ENCODE data around the gene TRIAP1.

Gene TRIAP1

GRCh38 chr12:120425797-120426196, 20.4 kb downstream of the TRIAP1 start:
- H3K36me3 ChIP-seq = no peaks in the 10 kb centered on the region
- no peaks in the 10 kb centered on the region for H3K4me1 ChIP-seq
- H3K4me3 ChIP-seq (ENCODE audit: low read depth, low read length) = no peak overlapping the region
- no peak for TF ChIP-seq CTCF (IDR thresholded peaks at IDR 0.05; ENCODE audit: low read depth, low read length)
- H3K9me3 ChIP-seq = no peaks in the 10 kb centered on the region
- DNase-seq = no peak
- no peaks in the 10 kb centered on the region; the same call in 1 of the 2 replicates for H3K27me3 ChIP-seq

GRCh38 chr12:120422892-120423456, 23.2 kb downstream of the TRIAP1 start:
- no peak for TF ChIP-seq CTCF (IDR thresholded peaks at IDR 0.05; ENCODE audit: low read depth, low read length)
- H3K36me3 ChIP-seq = no peaks in the 10 kb centered on the region

GRCh38 chr12:120421701-120422100, 24.5 kb downstream of the TRIAP1 start:
- H3K36me3 ChIP-seq = no peaks in the 10 kb centered on the region
- H3K4me3 ChIP-seq (ENCODE audit: low read depth, low read length) = no peak overlapping the region
- no peaks in the 10 kb centered on the region for H3K4me1 ChIP-seq
- TF ChIP-seq CTCF (IDR thresholded peaks at IDR 0.05; ENCODE audit: low read depth, low read length) = no peak
- no peaks in the 10 kb centered on the region for H3K9me3 ChIP-seq
- H3K27me3 ChIP-seq = peaks cover 19% of the 10 kb centered on the region
- DNase-seq = no peak

More at GRCh38 chr12:120422892-120423456, 23.2 kb downstream of the TRIAP1 start:
- H3K4me3 ChIP-seq (ENCODE audit: low read depth, low read length) = no peak overlapping the region
- peaks cover 17% of the 10 kb centered on the region for H3K27me3 ChIP-seq
- H3K4me1 ChIP-seq = no peaks in the 10 kb centered on the region
- no peaks in the 10 kb centered on the region for H3K9me3 ChIP-seq
- DNase-seq = no peak

- peaks cover 19% of the 10 kb centered on the region for H3K27me3 ChIP-seq
- no peak for DNase-seq
- H3K36me3 ChIP-seq = no peaks in the 10 kb centered on the region
- no peaks in the 10 kb centered on the region for H3K9me3 ChIP-seq
- no peak for TF ChIP-seq CTCF (IDR thresholded peaks at IDR 0.05; ENCODE audit: low read depth, low read length)
- H3K4me3 ChIP-seq (ENCODE audit: low read depth, low read length) = no peak overlapping the region
- H3K4me1 ChIP-seq = no peaks in the 10 kb centered on the region
Observed at GRCh38 chr12:120417917-120418580, 28.1 kb downstream of the TRIAP1 start.

GRCh38 chr12:120416490-120417216, 29.5 kb downstream of the TRIAP1 start:
- TF ChIP-seq CTCF (IDR thresholded peaks at IDR 0.05; ENCODE audit: low read depth, low read length) = no peak
- no peaks in the 10 kb centered on the region for H3K36me3 ChIP-seq
- no peak for DNase-seq
- no peaks in the 10 kb centered on the region for H3K9me3 ChIP-seq
- H3K4me1 ChIP-seq = no peaks in the 10 kb centered on the region
- no peak overlapping the region for H3K4me3 ChIP-seq (ENCODE audit: low read depth, low read length)
- peaks cover 19% of the 10 kb centered on the region for H3K27me3 ChIP-seq

All from BE2C (cell line).